PC-3 (cell line): ENCODE results near the gene MCHR1.

Experiments used
- CTCF ChIP-seq: fragments of 300-600 bp; sonication (generic); conservative IDR thresholded peaks from 2 replicates; pipeline ENCODE4 v1.5.1; 2017; ENCODE audit warnings: antibody characterized with exemption, low read depth, mild to moderate bottlenecking, low read length
- EZH2 ChIP-seq: fragments of 300-600 bp; sonication (generic); IDR thresholded peaks from one replicate; pipeline ENCODE4 v1.6.1; 2017; ENCODE audit warnings: antibody characterized with exemption, mild to moderate bottlenecking, low read length; ENCODE audit not compliant: unreplicated experiment
- EZH2phosphoT487 ChIP-seq: fragments of 300-600 bp; sonication (generic); IDR thresholded peaks from 2 replicates; pipeline ENCODE4 v1.6.1; 2018; ENCODE audit warnings: mild to moderate bottlenecking, antibody characterized with exemption, low read length, borderline replicate concordance

- TF ChIP-seq CTCF (no peak), EZH2phosphoT487 (no peak), EZH2 (no peak)
These were observed 8.4 kb downstream of the MCHR1 start for GRCh38 chr22:40687706-40688105.
